Dermis blood vessel endothelial cell (primary cell): ENCODE data around the gene SPRY4. TPM values are rescaled to one million over a fixed set of nuclear protein-coding genes. Genes with fewer than 3 reads are reported as not detected.
"Not testable (repeated sequence)": the region's sequence is repeated elsewhere in the genome, so short reads cannot be mapped to it uniquely, and the experiment has no call there.

Experiments used
- DNase-seq: peaks from one replicate; pipeline ENCODE4 v3.0.0; 2010
- total RNA-seq: library from RNA; depleted of rRNA; stranded (reverse); fragments of >200 nt; gene quantifications from 2 replicates; pipeline ENCODE4 v1.2.3, GENCODE V29; 2014

Gene SPRY4
- total RNA-seq, result 5.5 and 11.9 TPM in 2 replicates

- peak; percentile 98 for DNase-seq
Measured at GRCh38 chr5:142324871-142325724, at the start of gene SPRY4. Gene SPRY4 (minus strand): TSS chr5:142325021. CDS start chr5:142315108, 9,913 bp downstream.

GRCh38 chr5:142368529-142368928 lies 43.7 kb upstream of the SPRY4 start:
- DNase-seq, result no peak

- DNase-seq, result no peak
Measured at GRCh38 chr5:142366007-142366406, 41.2 kb upstream of the SPRY4 start.

- DNase-seq, result peak; percentile 65
Measured at GRCh38 chr5:142364251-142365145, 39.7 kb upstream of the SPRY4 start.

GRCh38 chr5:142363619-142363963 lies 38.8 kb upstream of the SPRY4 start:
- no peak for DNase-seq

GRCh38 chr5:142362193-142362592 lies 37.4 kb upstream of the SPRY4 start:
- not testable (repeated sequence) for DNase-seq

GRCh38 chr5:142360607-142361120 lies 35.8 kb upstream of the SPRY4 start:
- peak; percentile 82 for DNase-seq

- DNase-seq, result peak; percentile 26
Measured at GRCh38 chr5:142360051-142360498, 35.3 kb upstream of the SPRY4 start.

- no peak for DNase-seq
Measured at GRCh38 chr5:142358648-142359047, 33.8 kb upstream of the SPRY4 start.

GRCh38 chr5:142358121-142358520 lies 33.3 kb upstream of the SPRY4 start:
- no peak for DNase-seq

- DNase-seq, result peak; percentile 33
Measured at GRCh38 chr5:142357469-142358090, 32.8 kb upstream of the SPRY4 start.

- peak; percentile 96 for DNase-seq
Measured at GRCh38 chr5:142356716-142357468, 32.1 kb upstream of the SPRY4 start.

- no peak for DNase-seq
Measured at GRCh38 chr5:142356349-142356715, 31.5 kb upstream of the SPRY4 start.

- DNase-seq, result no peak
Measured at GRCh38 chr5:142353071-142353472, 28.3 kb upstream of the SPRY4 start.

GRCh38 chr5:142350021-142350420 lies 25.2 kb upstream of the SPRY4 start:
- no peak for DNase-seq

GRCh38 chr5:142346706-142347105 lies 21.9 kb upstream of the SPRY4 start:
- DNase-seq, result no peak

GRCh38 chr5:142344915-142345314 lies 20.1 kb upstream of the SPRY4 start:
- not testable (repeated sequence) for DNase-seq

- no peak for DNase-seq
Measured at GRCh38 chr5:142343531-142343930, 18.7 kb upstream of the SPRY4 start.

GRCh38 chr5:142342128-142342981 lies 17.5 kb upstream of the SPRY4 start:
- peak; percentile 26 for DNase-seq

- DNase-seq, result no peak
Measured at GRCh38 chr5:142339781-142340180, 15.0 kb upstream of the SPRY4 start.

- DNase-seq, result no peak
Measured at GRCh38 chr5:142334538-142334937, 9.7 kb upstream of the SPRY4 start.
